H1 (cell line): ENCODE data around the gene NAA50. TPM values are rescaled to one million over a fixed set of nuclear protein-coding genes. Genes with fewer than 3 reads are reported as not detected.

Experiments used
- CHD2 ChIP-seq: IDR thresholded peaks from 2 replicates; pipeline ENCODE4 v1.6.1; 2012; ENCODE audit warnings: low read length, improper control_type of control experiment
- CREB1 ChIP-seq: IDR thresholded peaks from 2 replicates; pipeline ENCODE4 v1.6.1; 2012; ENCODE audit warnings: inconsistent platforms
- E2F6 ChIP-seq: IDR thresholded peaks from 2 replicates; pipeline ENCODE4 v1.6.1; 2012; ENCODE audit warnings: inconsistent platforms
- JUND ChIP-seq: IDR thresholded peaks from 2 replicates; pipeline ENCODE4 v1.6.1; 2011; ENCODE audit warnings: mild to moderate bottlenecking, improper control_type of control experiment, low read length
- RXRA ChIP-seq: IDR thresholded peaks from 2 replicates; pipeline ENCODE4 v1.6.1; 2011; ENCODE audit warnings: low read depth, mild to moderate bottlenecking, low read length, moderate library complexity; ENCODE audit not compliant: insufficient read depth
- TCF12 ChIP-seq: IDR thresholded peaks from 2 replicates; pipeline ENCODE4 v1.6.1; 2011; ENCODE audit warnings: low read depth, mild to moderate bottlenecking, low read length
- polyA plus RNA-seq, 7 experiments: library from polyadenylated mRNA; depleted of rRNA in 3 of 7; stranded (reverse) in 5 of 7; unstranded in 2 of 7; fragments of >200 nt in 5 of 7; fragments of 200-250 nt in 2 of 7; gene quantifications; 1 replicate in 5 of 7; 2 replicates in 1 of 7; 4 replicates in 1 of 7; pipeline versions ENCODE4 v1.2.1 to v1.2.3, GENCODE V29; 2011 to 2013; ENCODE audit warnings: missing spikeins in 2 of 7, mixed read lengths in 2 of 7
- total RNA-seq: library from RNA; stranded (reverse); fragmentation: NEBNext Ultra II Directional; extraction: Animal tissue kit (Norgen Biotek cat#: 25700); gene quantifications from 2 replicates; pipeline ENCODE4 v1.2.1, GENCODE V29; 2021

NAA50 gene
- total and polyA plus RNA-seq, 2 of the 8 experiments (the other 6 are each of a cell fraction or from before 2014, with no cell fraction given), result 46.6 to 231 TPM

GRCh38 chr3:113685124-113685523 lies 60.9 kb downstream of the NAA50 start (continued):
- no peak for TF ChIP-seq E2F6
- no peak for TF ChIP-seq RXRA
- no peak for TF ChIP-seq TCF12
- TF ChIP-seq CHD2, result no peak
- no peak for TF ChIP-seq JUND
- TF ChIP-seq CREB1, result no peak
